Activated CD4-positive, alpha-beta T cell treated with anti-CD3 and anti-CD28 coated beads, Interleukin-2, amount 50 U/mL, for 24 hours (primary cell): ENCODE measurements around the gene CCL7.

Experiments used
- DNase-seq, 2 donors: peaks; one replicate each; pipeline ENCODE4 v3.0.0-alpha.2; 2020; ENCODE audit warnings: low read depth in 1 of 2, low spot score in 1 of 2

CCL7 gene

GRCh38 chr17:34283571-34283970 is 13.6 kb downstream of the CCL7 start:
- DNase-seq = no peak

DNA sequence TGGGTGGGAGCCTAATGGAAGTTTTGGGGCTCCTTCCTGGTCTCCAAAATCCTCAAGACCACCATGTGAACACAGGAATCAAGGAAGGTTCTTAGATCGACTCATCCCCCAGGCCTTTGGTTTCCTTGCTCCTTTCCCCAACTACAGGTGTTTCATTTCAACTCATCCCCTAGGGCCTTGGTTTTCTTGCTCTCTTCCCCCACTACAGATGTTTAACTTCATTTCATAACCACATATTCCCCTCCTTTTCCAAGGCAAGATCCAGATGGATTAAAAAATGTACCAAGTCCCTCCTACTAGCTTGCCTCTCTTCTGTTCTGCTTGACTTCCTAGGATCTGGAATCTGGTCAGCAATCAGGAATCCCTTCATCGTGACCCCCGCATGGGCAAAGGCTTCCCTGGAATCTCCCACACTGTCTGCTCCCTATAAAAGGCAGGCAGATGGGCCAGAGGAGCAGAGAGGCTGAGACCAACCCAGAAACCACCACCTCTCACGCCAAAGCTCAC is 15.3 kb downstream of the CCL7 start, which contains the start of gene CCL11:
Gene CCL11, plus strand, starts transcription at position 457 of the 507 bp plus-strand sequence. CDS start 67 bp downstream, outside the sequence.
- DNase-seq = no peak

GRCh38 chr17:34287875-34288274 is 17.9 kb downstream of the CCL7 start:
- DNase-seq = no peak

DNA sequence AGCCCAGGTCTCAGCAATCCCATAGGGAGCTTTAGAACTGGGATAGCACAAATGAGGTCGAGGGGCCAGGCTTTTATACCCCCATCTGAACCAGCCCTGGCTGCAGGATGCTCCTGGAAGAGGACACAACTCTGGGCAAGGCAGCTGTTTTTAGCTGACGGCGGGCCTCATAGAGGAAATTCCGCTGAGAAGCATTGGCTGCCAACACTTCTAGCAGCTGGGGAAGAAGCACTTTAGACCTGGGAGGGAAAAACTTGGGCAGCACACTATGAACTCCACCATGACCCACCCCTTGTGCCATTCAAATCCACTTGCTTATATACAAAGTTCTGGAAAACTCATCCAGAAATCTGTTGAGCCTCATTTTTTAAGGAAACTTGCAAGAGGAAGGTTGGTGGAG is 20.6 kb downstream of the CCL7 start:
- no peak for DNase-seq

DNA sequence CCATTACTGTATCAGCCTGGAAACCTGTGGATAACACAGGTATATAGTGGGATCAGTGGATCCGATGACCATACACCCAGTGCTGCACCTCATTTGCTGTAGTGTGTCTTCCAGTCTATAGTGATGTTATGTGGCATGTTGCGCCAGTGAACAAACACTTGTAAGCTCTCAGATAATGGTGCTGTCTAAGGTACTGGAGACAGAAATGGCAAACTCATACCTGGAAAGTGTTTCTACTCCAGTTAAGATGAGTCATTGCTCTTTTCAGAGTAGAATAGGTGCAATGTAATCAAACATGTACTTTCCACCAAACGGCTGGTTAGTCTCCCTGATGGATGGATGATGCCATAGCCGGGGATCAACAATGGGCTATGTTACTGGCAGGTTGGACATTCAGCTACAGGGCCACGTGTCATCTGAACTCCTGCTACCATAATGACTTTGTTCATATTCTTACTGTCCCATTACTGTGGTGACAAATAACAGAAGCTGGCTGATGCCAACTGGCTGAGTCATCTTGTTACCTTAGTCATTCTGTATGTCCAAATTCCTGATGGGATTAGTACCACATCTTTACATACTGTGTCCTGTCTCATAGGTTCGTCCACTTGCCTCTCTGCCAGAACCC is 21.8 kb downstream of the CCL7 start:
- no peak for DNase-seq

- no peak for DNase-seq
These were observed 29.0 kb downstream of the CCL7 start for GRCh38 chr17:34299027-34299426.

- no peak for DNase-seq
These were observed 30.0 kb downstream of the CCL7 start for GRCh38 chr17:34299956-34300577.

DNA sequence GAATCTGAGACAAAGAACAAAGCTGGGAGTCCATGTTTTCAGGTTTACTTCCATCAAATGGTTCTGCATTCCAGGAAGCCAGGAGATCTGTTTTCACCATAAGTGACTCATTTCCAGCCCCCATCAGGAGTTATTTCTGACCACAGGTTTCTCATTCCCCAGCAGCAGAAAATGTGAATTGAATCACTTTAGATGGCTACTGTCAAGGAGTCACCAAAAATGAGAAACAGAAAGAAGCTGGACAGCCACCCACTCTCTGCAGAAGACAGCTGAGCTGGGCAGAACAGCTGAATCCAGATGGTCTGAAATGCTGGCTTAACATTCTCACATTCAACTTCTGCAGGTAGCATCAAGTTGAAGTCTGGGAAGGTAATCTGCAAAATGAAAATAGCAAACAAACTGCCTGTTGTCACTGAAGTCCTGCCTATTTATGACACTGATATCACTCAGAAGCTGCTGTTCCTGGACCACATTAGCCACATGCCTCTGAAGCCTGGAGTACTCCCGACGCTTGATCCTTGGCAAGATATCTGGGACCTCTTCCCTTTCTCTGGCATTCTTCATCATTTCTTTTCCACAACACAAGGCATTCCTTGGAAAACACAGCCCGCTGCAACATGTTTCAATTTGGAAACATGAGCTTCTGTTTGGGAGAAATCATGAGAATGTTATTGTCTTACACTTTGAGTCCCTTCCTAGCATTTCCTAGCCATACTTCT is 30.8 kb downstream of the CCL7 start:
- no peak for DNase-seq

- DNase-seq = no peak
These were observed 32.0 kb downstream of the CCL7 start for GRCh38 chr17:34301986-34302385.

DNA sequence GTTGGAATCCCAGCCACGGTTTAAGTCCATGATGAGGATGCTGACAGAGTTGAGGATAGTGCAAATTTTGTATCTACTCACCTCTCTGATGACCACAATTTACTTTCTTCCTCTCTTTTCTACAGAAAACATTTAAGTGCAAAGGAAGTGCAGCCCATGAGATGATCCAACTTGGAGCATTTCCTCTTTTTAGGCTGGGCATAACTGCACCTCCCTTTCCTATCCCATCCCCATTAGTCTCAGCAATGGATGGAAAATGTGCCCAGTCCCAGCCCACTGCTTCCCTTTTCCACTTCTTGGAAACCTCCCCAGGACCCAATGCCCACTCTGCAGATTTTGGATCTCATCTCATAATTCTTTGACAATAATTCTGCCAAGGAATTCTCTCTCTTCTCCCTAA is 32.6 kb downstream of the CCL7 start:
- DNase-seq = no peak

- no peak for DNase-seq
These were observed 33.6 kb downstream of the CCL7 start for GRCh38 chr17:34303606-34304005.

DNA sequence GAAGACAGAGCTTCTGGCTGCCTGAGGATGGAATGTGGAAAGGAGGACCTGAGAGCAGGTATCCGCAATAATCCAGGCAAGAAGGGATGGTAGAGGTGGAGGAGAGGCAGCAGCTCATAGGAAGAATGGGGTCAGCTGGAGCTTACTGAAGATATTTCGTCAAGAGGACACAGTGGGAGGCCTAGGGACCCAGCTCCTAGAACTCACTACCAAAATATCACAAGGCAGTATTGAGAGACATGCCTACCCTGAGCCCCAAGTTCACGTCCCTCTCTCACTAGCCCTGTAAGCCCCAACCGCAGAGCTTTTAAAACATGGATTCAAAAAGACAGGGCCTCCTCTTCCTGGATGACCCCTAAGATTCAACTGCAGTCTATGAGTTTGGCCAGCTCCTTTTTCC is 35.0 kb downstream of the CCL7 start:
- DNase-seq = no peak

- DNase-seq = no peak
These were observed 35.6 kb downstream of the CCL7 start for GRCh38 chr17:34305606-34306005.

- DNase-seq = no peak
These were observed 36.4 kb downstream of the CCL7 start for GRCh38 chr17:34306466-34306865.

- no peak for DNase-seq
These were observed 37.1 kb downstream of the CCL7 start for GRCh38 chr17:34307110-34307509.

DNA sequence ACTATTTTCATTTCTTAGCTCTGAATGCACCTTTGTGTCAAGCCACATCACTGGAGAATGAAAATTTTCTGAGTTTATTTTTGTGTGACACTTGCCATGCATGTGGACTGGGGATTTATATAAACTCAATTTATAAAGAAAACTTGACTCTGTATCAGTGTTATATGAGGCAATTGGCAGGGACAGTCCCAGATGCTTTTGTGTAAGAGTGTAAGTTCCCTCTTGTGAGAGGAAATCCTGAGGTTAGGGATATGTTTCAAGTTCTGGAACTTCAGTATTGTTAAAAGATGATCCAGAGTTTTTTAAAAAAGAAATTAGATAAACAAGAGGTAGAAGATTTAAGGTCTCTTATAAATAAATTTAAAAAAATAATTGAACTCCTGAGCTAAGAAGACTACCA is 38.4 kb downstream of the CCL7 start:
- DNase-seq = no peak

GRCh38 chr17:34311291-34311690 is 41.3 kb downstream of the CCL7 start:
- no peak for DNase-seq

- DNase-seq = no peak
These were observed 42.1 kb downstream of the CCL7 start for GRCh38 chr17:34312080-34312479.

DNA sequence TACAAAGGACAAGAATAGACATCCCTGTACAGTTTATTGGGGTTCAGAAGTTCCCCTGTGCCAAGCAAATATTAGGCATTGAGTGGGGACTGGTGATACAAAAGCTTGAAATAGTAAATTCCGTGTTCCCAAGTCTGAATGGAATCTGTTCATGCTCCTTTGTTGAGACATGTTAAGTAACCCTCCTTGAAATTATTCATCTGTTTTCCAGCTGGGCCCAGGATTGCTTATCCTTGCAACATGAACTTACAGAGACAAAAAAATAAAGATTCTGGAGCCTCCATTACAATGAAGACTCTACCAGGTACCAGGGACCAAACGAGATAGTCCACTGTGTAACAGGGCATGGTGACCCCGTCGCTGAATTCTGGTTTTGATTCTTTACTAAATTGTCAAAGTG is 43.1 kb downstream of the CCL7 start:
- DNase-seq = no peak

DNA sequence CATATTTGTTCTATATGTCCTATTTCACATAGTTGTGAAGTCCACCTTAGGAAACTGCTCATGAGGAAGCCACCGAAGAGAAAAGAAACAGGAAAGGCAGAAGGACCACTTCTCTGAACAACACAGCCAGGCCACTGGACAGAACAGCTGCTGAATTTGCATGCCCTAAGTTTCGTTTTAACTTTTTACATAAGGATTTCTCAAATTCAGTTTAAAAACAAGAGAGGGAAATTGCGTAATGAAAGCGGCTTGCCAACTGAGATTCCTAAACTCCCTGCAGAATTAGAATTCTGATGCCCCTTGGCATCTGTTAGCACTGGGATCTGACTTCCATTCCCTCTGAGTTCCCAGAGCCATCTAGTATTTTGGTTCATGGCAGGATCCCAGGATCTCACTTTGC is 44.3 kb downstream of the CCL7 start:
- DNase-seq = no peak

DNA sequence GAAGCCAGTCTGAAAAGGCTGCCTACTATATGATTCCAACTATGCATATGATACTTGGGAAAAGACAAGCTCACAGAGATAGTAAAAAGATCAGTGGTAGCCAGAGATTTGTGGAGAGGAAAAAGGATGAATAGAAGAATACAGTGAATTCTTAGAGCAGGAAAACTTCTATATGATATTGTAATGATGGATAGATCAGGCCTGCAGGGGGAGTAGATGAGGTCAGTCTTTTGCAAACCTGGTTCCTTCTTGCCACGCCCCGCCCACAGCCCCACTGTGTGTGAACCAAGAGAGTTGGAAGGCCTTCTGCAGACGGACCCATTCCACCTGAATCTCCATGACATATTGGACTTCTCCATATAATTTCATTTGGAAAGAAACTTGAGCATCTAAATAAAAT is 48.5 kb downstream of the CCL7 start:
- no peak for DNase-seq

DNA sequence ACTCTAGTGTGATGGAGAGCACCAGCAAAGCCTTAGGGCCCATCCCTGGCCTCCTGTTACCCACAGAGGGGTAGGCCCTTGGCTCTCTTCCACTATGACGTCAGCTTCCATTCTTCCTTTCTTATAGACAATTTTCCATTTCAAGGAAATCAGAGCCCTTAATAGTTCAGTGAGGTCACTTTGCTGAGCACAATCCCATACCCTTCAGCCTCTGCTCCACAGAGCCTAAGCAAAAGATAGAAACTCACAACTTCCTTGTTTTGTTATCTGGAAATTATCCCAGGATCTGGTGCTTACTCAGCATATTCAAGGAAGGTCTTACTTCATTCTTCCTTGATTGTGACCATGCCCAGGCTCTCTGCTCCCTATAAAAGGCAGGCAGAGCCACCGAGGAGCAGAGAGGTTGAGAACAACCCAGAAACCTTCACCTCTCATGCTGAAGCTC is 49.0 kb downstream of the CCL7 start, which contains the start of gene CCL8:
Gene CCL8, plus strand, starts transcription at position 397 of the 445 bp plus-strand sequence. CDS start 67 bp downstream, outside the sequence.
- no peak for DNase-seq
